ENCODE results near the gene COMMD3.
"Not testable (repeated sequence)": the region's sequence is repeated elsewhere in the genome, so short reads cannot be mapped to it uniquely, and the experiment has no call there.

COMMD3 gene

GRCh38 chr10:22316286-22317075 is at the start of gene COMMD3:
Gene COMMD3, plus strand, starts transcription at chr10:22316388. Its CDS starts 30 bp downstream, at chr10:22316418.
- DNase-seq, result peak; percentile 85 to 87

- peak; percentile 35 to 44 for DNase-seq
Observed at GRCh38 chr10:22268503-22268902, 47.7 kb upstream of the COMMD3 start.

GRCh38 chr10:22271786-22272185 is 44.4 kb upstream of the COMMD3 start:
- DNase-seq, result peak; percentile 25 to 36

GRCh38 chr10:22278441-22278782 is 37.8 kb upstream of the COMMD3 start:
- DNase-seq, result no peak

- no peak for DNase-seq
Observed at GRCh38 chr10:22280078-22280477, 36.1 kb upstream of the COMMD3 start.

GRCh38 chr10:22285130-22285529 is 31.1 kb upstream of the COMMD3 start:
- DNase-seq, result no peak

- no peak for DNase-seq
Observed at GRCh38 chr10:22293747-22294404, 22.3 kb upstream of the COMMD3 start.

- no peak for DNase-seq
Observed at GRCh38 chr10:22294694-22295093, 21.5 kb upstream of the COMMD3 start.

GRCh38 chr10:22301193-22301592 is 15.0 kb upstream of the COMMD3 start:
- no peak for DNase-seq

- DNase-seq, result no peak
Observed at GRCh38 chr10:22303461-22303860, 12.7 kb upstream of the COMMD3 start.

- DNase-seq, result no peak
Observed at GRCh38 chr10:22305721-22306120, 10.5 kb upstream of the COMMD3 start.

- DNase-seq, result no peak
Observed at GRCh38 chr10:22308390-22308789, 7.8 kb upstream of the COMMD3 start.

- DNase-seq, result no peak
Observed at GRCh38 chr10:22309180-22310000, 6.8 kb upstream of the COMMD3 start.

GRCh38 chr10:22310012-22310411 is 6.2 kb upstream of the COMMD3 start:
- DNase-seq, result not testable (repeated sequence)

- no peak for DNase-seq
Observed at GRCh38 chr10:22310928-22311327, 5.3 kb upstream of the COMMD3 start.

GRCh38 chr10:22314852-22315251 is 1.3 kb upstream of the COMMD3 start:
- DNase-seq, result no peak

GRCh38 chr10:22315455-22316285 is 518 bp upstream of the COMMD3 start:
- no peak for DNase-seq

GRCh38 chr10:22317076-22317370 is 835 bp downstream of the COMMD3 start:
- DNase-seq, result no peak

GRCh38 chr10:22317771-22318565 is 1.8 kb downstream of the COMMD3 start:
- no peak for DNase-seq

GRCh38 chr10:22318772-22319171 is 2.6 kb downstream of the COMMD3 start:
- no peak for DNase-seq

- no peak for DNase-seq
Observed at GRCh38 chr10:22319547-22319979, 3.4 kb downstream of the COMMD3 start.

GRCh38 chr10:22319980-22320558 is 3.9 kb downstream of the COMMD3 start:
- no peak for DNase-seq

Data from activated T-cell treated with anti-CD3 and anti-CD28 coated beads, Interleukin-2, amount 50 U/mL, for 48 hours (primary cell).